Activated CD8-positive, alpha-beta T cell treated with anti-CD3 and anti-CD28 coated beads for 36 hours (primary cell): ENCODE data around the gene TARS3. TPM values are rescaled to one million over a fixed set of nuclear protein-coding genes. Genes with fewer than 3 reads are reported as not detected.
"Not testable (repeated sequence)": the region's sequence is repeated elsewhere in the genome, so short reads cannot be mapped to it uniquely, and the experiment has no call there.

Experiments used
- ATAC-seq: fragments of 200-7000 bp; cut with Tn5 transposase; one replicate; pipeline ENCODE4 v1.10.0; 2021; ENCODE audit warnings: mild to moderate bottlenecking, moderate library complexity
- CTCF ChIA-PET: fragments of 350-600 bp; sonication (Branson Sonifier 250); formaldehyde crosslinking; loops from one replicate; lab custom pipeline; 2021; ENCODE audit warnings: antibody characterized with exemption; lab: Charles Lee
- POLR2A ChIA-PET: fragments of 350-600 bp; sonication (Branson Sonifier 250); formaldehyde crosslinking; loops from one replicate; lab custom pipeline; 2021; ENCODE audit warnings: antibody characterized with exemption; lab: Charles Lee
- DNase-seq: peaks from one replicate; pipeline ENCODE4 v3.0.0-alpha.2; 2020
- H3K27ac Mint-ChIP-seq: one replicate; pipeline ENCODE4 v1.8.0; 2021; ENCODE audit warnings: mild to moderate bottlenecking, mixed read lengths
- H3K27me3 Mint-ChIP-seq: one replicate; pipeline ENCODE4 v1.8.0; 2021; ENCODE audit warnings: mixed read lengths
- H3K36me3 Mint-ChIP-seq: one replicate; pipeline ENCODE4 v1.8.0; 2021; ENCODE audit warnings: low read depth, mixed read lengths
- H3K4me1 Mint-ChIP-seq: one replicate; pipeline ENCODE4 v1.8.0; 2021; ENCODE audit warnings: low read depth, mixed read lengths
- H3K4me3 Mint-ChIP-seq: one replicate; pipeline ENCODE4 v1.8.0; 2021; ENCODE audit warnings: mild to moderate bottlenecking, moderate library complexity, mixed read lengths
- H3K9me3 Mint-ChIP-seq: one replicate; pipeline ENCODE4 v1.8.0; 2021; ENCODE audit warnings: mixed read lengths
- CTCF ChIP-seq: fragments of 200-600 bp; IDR thresholded peaks from one replicate; pipeline ENCODE4 v1.8.0; 2022; ENCODE audit warnings: antibody characterized with exemption, mild to moderate bottlenecking
- intact Hi-C: fragments of 100-400 bp; cut with micrococcal nuclease; formaldehyde crosslinking; loops from one replicate; pipeline ENCODE4 v1.10.0; 2022
- total RNA-seq, 2 experiments: library from RNA; stranded (reverse); gene quantifications; one replicate each; pipeline ENCODE4 v1.2.3, GENCODE V29; 2021

TARS3 gene
- total RNA-seq, 2 experiments from 2014 or later: 7.2 to 8.3 TPM

DNA sequence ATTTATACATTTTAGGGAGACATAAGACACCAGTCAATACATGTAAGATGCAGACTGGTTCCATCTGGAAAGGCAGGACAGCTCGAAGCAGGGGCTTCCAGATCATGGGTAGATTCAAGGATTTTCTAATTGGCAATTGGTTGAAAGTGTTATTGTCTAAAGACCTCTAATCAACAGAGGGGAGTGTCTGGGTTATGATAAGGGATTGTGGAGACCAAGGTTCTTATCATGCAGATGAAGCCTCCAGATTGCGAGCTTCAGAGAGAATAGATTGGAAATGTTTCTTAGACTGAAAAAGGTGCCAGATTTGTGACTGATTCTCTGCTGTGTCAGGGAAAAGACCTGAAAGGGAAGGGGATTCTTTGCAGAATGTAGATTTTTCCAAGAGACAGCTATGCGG lies 87.2 kb downstream of the TARS3 start:
- TF ChIP-seq CTCF: no peak
- CTCF ChIA-PET: interaction anchor here (1.2 kb wide), 1 partner anchor 348 kb away, joined by 3 read pairs; no protein-coding TSS in a partner anchor
- H3K4me3 Mint-ChIP-seq: no peak overlapping the region
- ATAC-seq: no peak
- POLR2A ChIA-PET: no interaction called here
- no peaks in the 10 kb centered on the region for H3K9me3 Mint-ChIP-seq
- H3K27me3 Mint-ChIP-seq: no peaks in the 10 kb centered on the region
- no peak overlapping the region for H3K27ac Mint-ChIP-seq
- no peak for DNase-seq
- H3K36me3 Mint-ChIP-seq: peaks cover 29% of the 10 kb centered on the region
- H3K4me1 Mint-ChIP-seq: peaks cover 14% of the 10 kb centered on the region
- intact Hi-C loops: no loop called here

- no peak for ATAC-seq
- no peak for TF ChIP-seq CTCF
- POLR2A ChIA-PET: interaction anchor here (1.6 kb wide), 1 partner anchor 239 kb away, joined by 3 read pairs; no protein-coding TSS in a partner anchor
- Mint-ChIP-seq H3K4me3 (no peak overlapping the region), H3K4me1 (peaks cover 9% of the 10 kb centered on the region), H3K27ac (no peak overlapping the region), H3K27me3 (no peaks in the 10 kb centered on the region), H3K36me3 (peaks cover 24% of the 10 kb centered on the region), H3K9me3 (no peaks in the 10 kb centered on the region)
- intact Hi-C loops: no loop called here
- CTCF ChIA-PET: interaction anchor here (0.9 to 1.2 kb wide), 2 partner anchors 316 to 347 kb away, joined by 3 to 4 read pairs; no protein-coding TSS in a partner anchor
- no peak for DNase-seq
Observed at GRCh38 chr15:101635944-101636727, 88.1 kb downstream of the TARS3 start.

- ChIA-PET POLR2A (interaction anchor here (0.9 kb wide), 1 partner anchor 10 kb away, joined by 3 read pairs; no protein-coding TSS in a partner anchor), CTCF (no interaction called here)
- ATAC-seq (no peak), DNase-seq (no peak)
- peaks cover 3% of the 10 kb centered on the region for H3K36me3 Mint-ChIP-seq
- no peak overlapping the region for H3K27ac Mint-ChIP-seq
- no peak overlapping the region for H3K4me3 Mint-ChIP-seq
- H3K4me1 Mint-ChIP-seq: no peaks in the 10 kb centered on the region
- no peaks in the 10 kb centered on the region for H3K9me3 Mint-ChIP-seq
- no peaks in the 10 kb centered on the region for H3K27me3 Mint-ChIP-seq
- TF ChIP-seq CTCF: no peak
- intact Hi-C loops: no loop called here
Observed at GRCh38 chr15:101633356-101633755, 90.9 kb downstream of the TARS3 start.

- H3K4me3 Mint-ChIP-seq, CTCF ChIA-PET, ATAC-seq, intact Hi-C loops, H3K27me3 Mint-ChIP-seq, H3K27ac Mint-ChIP-seq, DNase-seq, H3K9me3 Mint-ChIP-seq, POLR2A ChIA-PET: not testable (repeated sequence)
- peaks cover 28% of the 10 kb centered on the region for H3K4me1 Mint-ChIP-seq
- peaks cover 26% of the 10 kb centered on the region for H3K36me3 Mint-ChIP-seq
Observed at GRCh38 chr15:101626729-101627128, 97.5 kb downstream of the TARS3 start.

- CTCF ChIA-PET: interaction anchor here (1.6 to 2.0 kb wide), 2 partner anchors 15 to 123 kb away, joined by 4 to 9 read pairs; no protein-coding TSS in a partner anchor
- no peak for ATAC-seq
- POLR2A ChIA-PET: no interaction called here
- intact Hi-C loops: no loop called here
- Mint-ChIP-seq H3K4me1 (peaks cover 32% of the 10 kb centered on the region), H3K9me3 (peaks cover 2% of the 10 kb centered on the region), H3K27me3 (no peaks in the 10 kb centered on the region), H3K36me3 (peaks cover 28% of the 10 kb centered on the region), H3K27ac (no peak overlapping the region), H3K4me3 (no peak overlapping the region)
- no peak for TF ChIP-seq CTCF
- no peak for DNase-seq
Observed at GRCh38 chr15:101625980-101626379, 98.3 kb downstream of the TARS3 start.
